ENCODE results near the gene FBXO21. TPM values are rescaled to one million over a fixed set of nuclear protein-coding genes. Genes with fewer than 3 reads are reported as not detected.

FBXO21 gene
- total and polyA plus RNA-seq, 2 experiments from 2014 or later: 46.3 to 84.2 TPM

GRCh38 chr12:117214797-117215196 lies 24.5 kb upstream of the FBXO21 start:
- no peak overlapping the region for H2AFZ ChIP-seq
- Mint-ChIP-seq H3K4me3 (no peak overlapping the region), H3K36me3 (ENCODE audit: low read depth) (no peaks in the 10 kb centered on the region), H3K9me3 (no peaks in the 10 kb centered on the region), H3K27ac (peak overlapping the region; percentile 85; the same call in 1 of the 2 replicates), H3K27me3 (ENCODE audit: insufficient read depth, low read depth, poor library complexity) (peaks cover 13% of the 10 kb centered on the region), H3K4me1 (peaks cover 11% of the 10 kb centered on the region; the same call in 2 of the 3 replicates)
- no peak for TF ChIP-seq NANOG (IDR thresholded peaks at IDR 0.05; ENCODE audit: borderline replicate concordance)
- TF ChIP-seq POLR2AphosphoS5 (IDR thresholded peaks at IDR 0.05; ENCODE audit: low read depth): no peak
- TF ChIP-seq, protein P1, sequence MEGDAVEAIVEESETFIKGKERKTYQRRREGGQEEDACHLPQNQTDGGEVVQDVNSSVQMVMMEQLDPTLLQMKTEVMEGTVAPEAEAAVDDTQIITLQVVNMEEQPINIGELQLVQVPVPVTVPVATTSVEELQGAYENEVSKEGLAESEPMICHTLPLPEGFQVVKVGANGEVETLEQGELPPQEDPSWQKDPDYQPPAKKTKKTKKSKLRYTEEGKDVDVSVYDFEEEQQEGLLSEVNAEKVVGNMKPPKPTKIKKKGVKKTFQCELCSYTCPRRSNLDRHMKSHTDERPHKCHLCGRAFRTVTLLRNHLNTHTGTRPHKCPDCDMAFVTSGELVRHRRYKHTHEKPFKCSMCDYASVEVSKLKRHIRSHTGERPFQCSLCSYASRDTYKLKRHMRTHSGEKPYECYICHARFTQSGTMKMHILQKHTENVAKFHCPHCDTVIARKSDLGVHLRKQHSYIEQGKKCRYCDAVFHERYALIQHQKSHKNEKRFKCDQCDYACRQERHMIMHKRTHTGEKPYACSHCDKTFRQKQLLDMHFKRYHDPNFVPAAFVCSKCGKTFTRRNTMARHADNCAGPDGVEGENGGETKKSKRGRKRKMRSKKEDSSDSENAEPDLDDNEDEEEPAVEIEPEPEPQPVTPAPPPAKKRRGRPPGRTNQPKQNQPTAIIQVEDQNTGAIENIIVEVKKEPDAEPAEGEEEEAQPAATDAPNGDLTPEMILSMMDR (conservative IDR thresholded peaks at IDR 0.05; ENCODE audit: low read depth in 2 of 2): no peak
- TF ChIP-seq ZNF114 (CRISPR knock-in tag; IDR thresholded peaks at IDR 0.05): no peak
- TF ChIP-seq, protein P2, sequence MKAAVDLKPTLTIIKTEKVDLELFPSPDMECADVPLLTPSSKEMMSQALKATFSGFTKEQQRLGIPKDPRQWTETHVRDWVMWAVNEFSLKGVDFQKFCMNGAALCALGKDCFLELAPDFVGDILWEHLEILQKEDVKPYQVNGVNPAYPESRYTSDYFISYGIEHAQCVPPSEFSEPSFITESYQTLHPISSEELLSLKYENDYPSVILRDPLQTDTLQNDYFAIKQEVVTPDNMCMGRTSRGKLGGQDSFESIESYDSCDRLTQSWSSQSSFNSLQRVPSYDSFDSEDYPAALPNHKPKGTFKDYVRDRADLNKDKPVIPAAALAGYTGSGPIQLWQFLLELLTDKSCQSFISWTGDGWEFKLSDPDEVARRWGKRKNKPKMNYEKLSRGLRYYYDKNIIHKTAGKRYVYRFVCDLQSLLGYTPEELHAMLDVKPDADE (IDR thresholded peaks at IDR 0.05): no peak
- H3K9me2 ChIP-seq (ENCODE audit: insufficient read depth): no peaks in the 10 kb centered on the region
- no peaks in the 10 kb centered on the region for H4K20me1 ChIP-seq (replicated peaks; ENCODE audit: insufficient read depth)
- peaks cover 5% of the 10 kb centered on the region for H3K4me1 ChIP-seq (ENCODE audit: insufficient read depth)
- H3K4me3 ChIP-seq: no peak overlapping the region
- DNase-seq (ENCODE audit: low spot score) (no peak), ATAC-seq (no peak)
- H3K79me2 ChIP-seq (replicated peaks; ENCODE audit: insufficient read depth): no peaks in the 10 kb centered on the region
- no peaks in the 10 kb centered on the region for H3K36me3 ChIP-seq (ENCODE audit: insufficient read depth)
- no peaks in the 10 kb centered on the region for H3F3A ChIP-seq (replicated peaks; ENCODE audit: low read depth)
- no peak overlapping the region for H3K27ac ChIP-seq (ENCODE audit: low read depth)
- H3K4me2 ChIP-seq: no peak overlapping the region
- H3K27me3 ChIP-seq (ENCODE audit: insufficient read depth): no peaks in the 10 kb centered on the region

DNA sequence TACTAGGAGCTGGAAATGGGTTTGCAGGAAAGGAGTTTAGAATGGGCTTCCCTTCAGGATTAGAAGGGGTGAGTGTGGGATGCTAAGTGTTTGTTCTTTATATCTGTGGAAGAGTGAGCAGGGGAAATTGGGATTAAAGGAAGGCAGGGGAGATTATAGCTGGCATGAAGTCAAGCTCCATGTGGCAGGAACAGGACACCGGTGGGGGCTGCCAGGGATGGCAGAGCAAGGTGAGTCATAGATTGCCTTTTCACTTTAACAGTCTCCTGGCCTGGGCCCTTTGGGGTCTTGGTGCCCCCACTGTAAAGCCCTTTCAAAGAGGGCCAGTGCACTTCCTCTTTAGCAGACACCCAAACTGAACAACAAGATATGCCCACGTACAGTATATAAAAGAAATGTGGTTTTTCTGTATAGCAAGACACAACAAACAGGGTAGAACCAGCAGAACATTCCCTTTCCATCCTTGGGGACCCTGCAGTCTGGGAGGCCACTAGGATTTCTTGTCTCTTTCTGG lies 23.1 kb upstream of the FBXO21 start:
- Histone ChIP-seq H3K4me3 (no peak overlapping the region), H4K20me1 (replicated peaks; ENCODE audit: insufficient read depth) (no peaks in the 10 kb centered on the region), H3K27me3 (ENCODE audit: insufficient read depth) (no peaks in the 10 kb centered on the region), H3K9me2 (ENCODE audit: insufficient read depth) (no peaks in the 10 kb centered on the region), H3K79me2 (replicated peaks; ENCODE audit: insufficient read depth) (no peaks in the 10 kb centered on the region), H2AFZ (no peak overlapping the region), H3K36me3 (ENCODE audit: insufficient read depth) (no peaks in the 10 kb centered on the region), H3K4me2 (no peak overlapping the region), H3K27ac (ENCODE audit: low read depth) (no peak overlapping the region), H3F3A (replicated peaks; ENCODE audit: low read depth) (no peaks in the 10 kb centered on the region), H3K4me1 (ENCODE audit: insufficient read depth) (peaks cover 5% of the 10 kb centered on the region)
- Mint-ChIP-seq H3K4me3 (no peak overlapping the region), H3K9me3 (no peaks in the 10 kb centered on the region), H3K36me3 (ENCODE audit: low read depth) (no peaks in the 10 kb centered on the region), H3K27ac (no peak overlapping the region), H3K4me1 (peaks cover 12% of the 10 kb centered on the region; the same call in 2 of the 3 replicates), H3K27me3 (ENCODE audit: insufficient read depth, low read depth, poor library complexity) (peaks cover 14% of the 10 kb centered on the region)
- ATAC-seq (no peak), DNase-seq (ENCODE audit: low spot score) (no peak)
- no peak for TF ChIP-seq EZH2 (IDR thresholded peaks at IDR 0.05; ENCODE audit: low read depth, unreplicated experiment)
- TF ChIP-seq ZNF114 (CRISPR knock-in tag; IDR thresholded peaks at IDR 0.05): no peak

DNA sequence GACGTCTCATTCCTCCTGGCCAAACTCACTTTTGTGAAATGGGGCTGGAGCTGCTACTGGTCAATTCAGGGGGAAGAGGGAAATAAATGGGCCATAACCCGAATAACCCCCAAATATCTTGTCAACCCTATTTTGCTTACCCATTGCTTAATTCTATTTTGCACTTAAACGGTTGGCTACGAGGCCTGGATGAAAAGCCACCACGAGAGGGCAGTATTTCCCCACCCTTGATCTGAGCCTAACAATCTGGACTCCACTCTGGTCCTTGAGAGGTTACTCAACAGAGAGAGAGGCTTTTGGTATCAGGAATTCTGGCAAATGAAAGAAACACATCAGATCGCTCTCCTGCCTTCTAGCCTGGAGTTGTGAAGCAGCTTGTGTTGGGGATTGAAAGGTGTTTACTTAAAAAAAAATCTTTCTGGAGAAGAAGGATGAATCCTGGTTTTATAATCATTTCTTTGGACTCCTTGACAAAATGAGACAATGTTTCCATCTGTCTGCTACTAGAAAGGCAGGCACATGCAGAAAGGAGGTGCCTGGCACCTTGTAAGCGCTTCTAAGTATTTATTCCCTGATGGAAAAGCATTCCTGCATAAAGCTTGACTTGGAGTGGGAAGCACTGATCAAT lies 22.4 kb upstream of the FBXO21 start:
- H3F3A ChIP-seq (replicated peaks; ENCODE audit: low read depth): no peaks in the 10 kb centered on the region
- Mint-ChIP-seq H3K36me3 (ENCODE audit: low read depth) (no peaks in the 10 kb centered on the region; the same call in 2 of the 3 replicates), H3K4me1 (peaks cover 18% of the 10 kb centered on the region), H3K27me3 (ENCODE audit: insufficient read depth, low read depth, poor library complexity) (peaks cover 14% of the 10 kb centered on the region), H3K9me3 (no peaks in the 10 kb centered on the region), H3K4me3 (no peak overlapping the region), H3K27ac (no peak overlapping the region)
- no peak overlapping the region for H3K27ac ChIP-seq (ENCODE audit: low read depth)
- no peak overlapping the region for H3K4me3 ChIP-seq
- H2AFZ ChIP-seq: no peak overlapping the region
- peak; percentile 91 for DNase-seq (ENCODE audit: low spot score)
- H4K20me1 ChIP-seq (replicated peaks; ENCODE audit: insufficient read depth): no peaks in the 10 kb centered on the region
- H3K79me2 ChIP-seq (replicated peaks; ENCODE audit: insufficient read depth): no peaks in the 10 kb centered on the region
- H3K4me1 ChIP-seq (ENCODE audit: insufficient read depth): peaks cover 8% of the 10 kb centered on the region
- peak; percentile 91 for ATAC-seq
- no peaks in the 10 kb centered on the region for H3K9me2 ChIP-seq (ENCODE audit: insufficient read depth)
- H3K36me3 ChIP-seq (ENCODE audit: insufficient read depth): no peaks in the 10 kb centered on the region
- no peaks in the 10 kb centered on the region for H3K27me3 ChIP-seq (ENCODE audit: insufficient read depth)
- TF ChIP-seq, protein P1 (conservative IDR thresholded peaks at IDR 0.05; ENCODE audit: low read depth in 2 of 2): peak; percentile 98 to 99
- TF ChIP-seq NANOG (IDR thresholded peaks at IDR 0.05; ENCODE audit: borderline replicate concordance): no peak
- H3K4me2 ChIP-seq: no peak overlapping the region
